ENCODE data around the gene NTRK2. TPM values are rescaled to one million over a fixed set of nuclear protein-coding genes. Genes with fewer than 3 reads are reported as not detected.

The NTRK2 gene
- total and polyA plus RNA-seq, 10 of the 15 experiments (the other 5 are each of a cell fraction or from before 2014, with no cell fraction given): 0.42 to 4.6 (median 0.65) TPM

- TF ChIP-seq NKRF (conservative IDR thresholded peaks at IDR 0.05): no peak
- TF ChIP-seq, protein P1, sequence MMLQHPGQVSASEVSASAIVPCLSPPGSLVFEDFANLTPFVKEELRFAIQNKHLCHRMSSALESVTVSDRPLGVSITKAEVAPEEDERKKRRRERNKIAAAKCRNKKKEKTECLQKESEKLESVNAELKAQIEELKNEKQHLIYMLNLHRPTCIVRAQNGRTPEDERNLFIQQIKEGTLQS (IDR thresholded peaks at IDR 0.05; ENCODE audit: borderline replicate concordance, extremely low read depth, low read depth, low read length): no peak
- TF ChIP-seq ZNF274 (IDR thresholded peaks at IDR 0.05; ENCODE audit: insufficient read depth, insufficient read length): no peak
Observed at GRCh38 chr9:84829471-84829870, 159.9 kb downstream of the NTRK2 start (continued).

DNA sequence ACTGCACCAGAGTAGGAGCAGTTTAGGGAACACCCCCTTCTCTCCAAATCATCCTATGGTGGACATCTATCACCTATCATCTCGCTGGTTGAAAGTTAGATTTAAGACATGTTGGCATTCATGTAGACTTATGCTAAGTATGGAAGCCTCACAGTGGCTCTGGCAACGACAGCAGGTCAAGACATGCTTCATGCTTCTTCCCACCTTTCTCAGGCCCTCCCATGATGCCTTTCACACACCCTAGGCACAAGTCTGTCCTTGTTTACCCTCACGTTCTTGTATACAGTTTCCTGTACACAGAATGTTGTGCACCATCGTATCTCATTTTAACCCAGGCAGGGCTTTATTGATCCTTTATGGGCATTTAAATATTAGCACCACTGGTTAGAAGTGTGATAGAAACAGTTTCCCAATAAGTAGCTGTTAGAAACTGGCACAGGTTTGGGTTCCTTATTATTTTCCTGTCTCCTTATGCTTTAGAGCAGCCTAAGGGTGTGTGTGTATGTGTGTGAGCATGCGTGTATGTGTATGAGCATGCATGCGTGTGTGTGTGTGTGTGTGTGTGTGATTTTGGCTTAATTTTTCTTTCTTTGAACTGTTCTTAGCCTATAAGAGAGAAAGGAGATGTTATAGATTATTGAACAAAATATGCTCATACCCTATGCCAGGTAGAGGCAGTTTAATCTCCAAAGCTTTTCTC lies 160.6 kb downstream of the NTRK2 start:
- ChIA-PET POLR2A (no interaction called here), RAD21 (ENCODE audit: unreplicated experiment) (no interaction called here), SMC1A (ENCODE audit: uncharacterized antibody, unreplicated experiment) (no interaction called here), CTCF (no interaction called here)
- Histone ChIP-seq H4K20me1 (ENCODE audit: control insufficient read depth, insufficient read depth) (no peaks in the 10 kb centered on the region), H3K79me2 (ENCODE audit: control insufficient read depth, insufficient read depth, low read length) (no peaks in the 10 kb centered on the region), H3K36me3 (ENCODE audit: control insufficient read depth in 2 of 2, insufficient read depth in 2 of 2, low read length in 1 of 2) (no peaks in the 10 kb centered on the region), H3K27ac (ENCODE audit: control insufficient read depth, insufficient read depth) (no peak overlapping the region), H3K4me3 (no peak overlapping the region), H3K27me3 (replicated peaks in 1 of 2; ENCODE audit: control insufficient read depth in 2 of 2, insufficient read depth in 2 of 2, low read length in 1 of 2) (no peaks in the 10 kb centered on the region), H3K4me1 (ENCODE audit: control insufficient read depth, insufficient read depth, low read length) (no peaks in the 10 kb centered on the region), H2AFZ (ENCODE audit: control insufficient read depth, low read depth, low read length) (no peak overlapping the region), H3K4me2 (ENCODE audit: control insufficient read depth, insufficient read depth) (no peak overlapping the region), H3K9me3 (replicated peaks; ENCODE audit: control insufficient read depth, insufficient read depth, low read length) (no peaks in the 10 kb centered on the region), H3K9ac (ENCODE audit: control insufficient read depth, insufficient read depth, low read length) (no peak overlapping the region)
- no peak for DNase-seq (ENCODE audit: low read depth, low spot score)
- in situ Hi-C loops (cut with MboI): no loop called here
- WGBS (ENCODE audit: insufficient coverage, insufficient replicate concordance, low lambda C conversion rate, missing lambda C conversion rate): 33% methylated on average over 6 of the region's 6 CpGs
- no TSS peak for BruUV-seq (replicated peaks)
- no peak for ATAC-seq
- FAIRE-seq: no peak
- TF ChIP-seq SRF (IDR thresholded peaks at IDR 0.05; ENCODE audit: low read depth in 2 of 2, low read length in 2 of 2): no peak
- no peak for TF ChIP-seq IKZF1 (conservative IDR thresholded peaks at IDR 0.05)
- no peak for TF ChIP-seq ZNF217 (IDR thresholded peaks at IDR 0.05)
- no peak for TF ChIP-seq GABPA (IDR thresholded peaks at IDR 0.05; ENCODE audit: low read depth)
- TF ChIP-seq CREM (IDR thresholded peaks at IDR 0.05; ENCODE audit: low read depth): no peak
- TF ChIP-seq, protein P2, sequence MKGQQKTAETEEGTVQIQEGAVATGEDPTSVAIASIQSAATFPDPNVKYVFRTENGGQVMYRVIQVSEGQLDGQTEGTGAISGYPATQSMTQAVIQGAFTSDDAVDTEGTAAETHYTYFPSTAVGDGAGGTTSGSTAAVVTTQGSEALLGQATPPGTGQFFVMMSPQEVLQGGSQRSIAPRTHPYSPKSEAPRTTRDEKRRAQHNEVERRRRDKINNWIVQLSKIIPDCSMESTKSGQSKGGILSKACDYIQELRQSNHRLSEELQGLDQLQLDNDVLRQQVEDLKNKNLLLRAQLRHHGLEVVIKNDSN (IDR thresholded peaks at IDR 0.05; ENCODE audit: borderline replicate concordance, extremely low read length, insufficient read depth, low read depth, low read length): no peak
- no peak for TF ChIP-seq TAF1 (IDR thresholded peaks at IDR 0.05; ENCODE audit: borderline replicate concordance, low read depth, low read length)
- intact Hi-C loops (cut with micrococcal nuclease; ENCODE audit: unreplicated experiment): no loop called here
